ENCODE measurements around the gene TBXAS1.

TBXAS1 gene

DNA sequence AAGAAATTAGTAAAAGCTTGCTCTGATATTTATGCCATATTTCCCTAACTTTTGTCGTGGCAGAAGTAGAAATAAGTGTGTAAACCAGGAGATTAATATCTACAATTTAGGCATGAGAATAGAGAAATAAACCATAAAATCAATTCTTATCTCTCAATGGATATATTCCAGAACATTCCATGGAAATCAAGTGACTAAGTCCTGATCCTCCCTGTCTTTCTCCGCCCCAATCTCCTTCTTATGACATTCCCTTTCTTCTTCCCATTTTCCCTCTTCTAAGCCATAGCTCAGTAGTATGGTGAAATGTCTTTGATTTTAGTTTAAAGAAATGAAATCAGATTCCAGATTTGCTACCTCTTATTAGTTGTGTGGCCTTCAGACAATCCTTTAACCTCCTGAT lies 88.8 kb downstream of the TBXAS1 start:
- Histone ChIP-seq H3K79me2 (ENCODE audit: low read length) (no peaks in the 10 kb centered on the region), H3K27ac (ENCODE audit: low read length) (peak overlapping the region; percentile 88; the same call in 1 of the 2 replicates), H3K9me2 (replicated peaks; ENCODE audit: insufficient read depth, low read length) (no peaks in the 10 kb centered on the region), H3K27me3 (replicated peaks; ENCODE audit: insufficient read depth, low read length) (no peaks in the 10 kb centered on the region), H2AFZ (ENCODE audit: low read length) (no peak overlapping the region; the same call in 1 of the 2 replicates), H4K20me1 (ENCODE audit: insufficient read depth, low read length) (no peaks in the 10 kb centered on the region), H3K9me3 (replicated peaks; ENCODE audit: insufficient read depth, low read length) (no peaks in the 10 kb centered on the region), H3K36me3 (replicated peaks; ENCODE audit: insufficient read depth, low read length) (no peaks in the 10 kb centered on the region), H3K9ac (ENCODE audit: low read length) (no peak overlapping the region), H3K4me2 (ENCODE audit: low read depth, low read length) (peak overlapping the region; percentile 72), H3K4me3 (ENCODE audit: low read length) (no peak overlapping the region), H3F3A (ENCODE audit: insufficient read depth, low read length) (peaks cover 23% of the 10 kb centered on the region), H3K4me1 (ENCODE audit: low read length) (peaks cover 45% of the 10 kb centered on the region)
- no peak for TF ChIP-seq EZH2phosphoT487 (IDR thresholded peaks at IDR 0.05; ENCODE audit: low read length)
- no peak for TF ChIP-seq EZH2 (optimal IDR thresholded peaks at IDR 0.05; ENCODE audit: low read depth, low read length)
- TF ChIP-seq, protein P1, sequence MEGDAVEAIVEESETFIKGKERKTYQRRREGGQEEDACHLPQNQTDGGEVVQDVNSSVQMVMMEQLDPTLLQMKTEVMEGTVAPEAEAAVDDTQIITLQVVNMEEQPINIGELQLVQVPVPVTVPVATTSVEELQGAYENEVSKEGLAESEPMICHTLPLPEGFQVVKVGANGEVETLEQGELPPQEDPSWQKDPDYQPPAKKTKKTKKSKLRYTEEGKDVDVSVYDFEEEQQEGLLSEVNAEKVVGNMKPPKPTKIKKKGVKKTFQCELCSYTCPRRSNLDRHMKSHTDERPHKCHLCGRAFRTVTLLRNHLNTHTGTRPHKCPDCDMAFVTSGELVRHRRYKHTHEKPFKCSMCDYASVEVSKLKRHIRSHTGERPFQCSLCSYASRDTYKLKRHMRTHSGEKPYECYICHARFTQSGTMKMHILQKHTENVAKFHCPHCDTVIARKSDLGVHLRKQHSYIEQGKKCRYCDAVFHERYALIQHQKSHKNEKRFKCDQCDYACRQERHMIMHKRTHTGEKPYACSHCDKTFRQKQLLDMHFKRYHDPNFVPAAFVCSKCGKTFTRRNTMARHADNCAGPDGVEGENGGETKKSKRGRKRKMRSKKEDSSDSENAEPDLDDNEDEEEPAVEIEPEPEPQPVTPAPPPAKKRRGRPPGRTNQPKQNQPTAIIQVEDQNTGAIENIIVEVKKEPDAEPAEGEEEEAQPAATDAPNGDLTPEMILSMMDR (IDR thresholded peaks at IDR 0.05; ENCODE audit: low read length): no peak
- no peak for DNase-seq

DNA sequence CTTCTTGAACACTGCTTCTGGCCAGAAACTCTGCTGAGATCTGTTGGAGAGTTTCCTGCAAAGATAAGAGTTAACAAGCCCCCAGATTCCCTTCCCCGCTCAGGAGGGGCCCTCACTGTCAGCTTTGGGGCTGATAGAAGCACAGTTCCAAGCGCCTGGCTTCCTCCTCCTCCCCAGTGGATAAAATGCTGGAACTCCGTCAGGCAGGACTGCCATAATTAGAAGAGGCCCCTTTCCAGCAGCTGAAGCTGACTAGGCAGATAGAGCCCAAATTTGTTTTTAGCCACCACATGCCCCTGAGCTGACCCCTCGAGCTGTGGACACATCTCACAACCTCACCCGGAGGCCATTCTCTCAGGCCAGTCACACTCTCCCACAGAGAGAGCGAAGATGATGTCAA lies 89.4 kb downstream of the TBXAS1 start:
- no peak overlapping the region for H3K4me3 ChIP-seq (ENCODE audit: low read length)
- TF ChIP-seq, protein P1 (IDR thresholded peaks at IDR 0.05; ENCODE audit: low read length): no peak
- TF ChIP-seq EZH2phosphoT487 (IDR thresholded peaks at IDR 0.05; ENCODE audit: low read length) (no peak), EZH2 (optimal IDR thresholded peaks at IDR 0.05; ENCODE audit: low read depth, low read length) (no peak)
- H3K9me2 ChIP-seq (replicated peaks; ENCODE audit: insufficient read depth, low read length): no peaks in the 10 kb centered on the region
- H3K79me2 ChIP-seq (ENCODE audit: low read length): no peaks in the 10 kb centered on the region
- no peak overlapping the region for H3K9ac ChIP-seq (ENCODE audit: low read length)
- peaks cover 23% of the 10 kb centered on the region for H3F3A ChIP-seq (ENCODE audit: insufficient read depth, low read length)
- no peaks in the 10 kb centered on the region for H3K36me3 ChIP-seq (replicated peaks; ENCODE audit: insufficient read depth, low read length)
- H3K4me1 ChIP-seq (ENCODE audit: low read length): peaks cover 45% of the 10 kb centered on the region
- no peaks in the 10 kb centered on the region for H4K20me1 ChIP-seq (ENCODE audit: insufficient read depth, low read length)
- H2AFZ ChIP-seq (ENCODE audit: low read length): no peak overlapping the region
- no peak overlapping the region for H3K4me2 ChIP-seq (ENCODE audit: low read depth, low read length)
- H3K27me3 ChIP-seq (replicated peaks; ENCODE audit: insufficient read depth, low read length): no peaks in the 10 kb centered on the region
- no peaks in the 10 kb centered on the region for H3K9me3 ChIP-seq (replicated peaks; ENCODE audit: insufficient read depth, low read length)
- no peak for DNase-seq
- H3K27ac ChIP-seq (ENCODE audit: low read length): no peak overlapping the region

DNA sequence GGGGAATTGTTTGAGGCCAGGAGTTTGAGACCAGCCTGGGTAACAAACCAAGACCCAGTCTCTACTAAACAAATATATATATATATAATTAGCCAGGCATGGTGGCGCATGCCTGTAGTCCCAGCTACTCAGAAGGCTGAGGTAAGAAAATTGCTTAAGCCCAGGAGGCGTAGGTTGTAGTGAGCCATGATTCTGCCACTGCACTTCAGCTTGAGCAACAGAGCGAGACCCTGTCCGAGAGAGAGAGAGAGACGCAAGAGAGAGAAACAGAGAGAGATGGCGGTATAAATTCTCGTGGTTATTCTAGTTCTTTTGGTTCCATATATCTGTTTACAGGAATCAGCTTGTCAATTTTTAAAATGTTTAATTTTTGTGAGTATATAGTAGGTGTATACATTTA lies 94.0 kb downstream of the TBXAS1 start:
- no peaks in the 10 kb centered on the region for H3K36me3 ChIP-seq (replicated peaks; ENCODE audit: insufficient read depth, low read length)
- H3K27me3 ChIP-seq (replicated peaks; ENCODE audit: insufficient read depth, low read length): no peaks in the 10 kb centered on the region
- H3K4me2 ChIP-seq (ENCODE audit: low read depth, low read length): no peak overlapping the region
- H3K4me3 ChIP-seq (ENCODE audit: low read length): no peak overlapping the region
- H3K4me1 ChIP-seq (ENCODE audit: low read length): peaks cover 6% of the 10 kb centered on the region
- no peaks in the 10 kb centered on the region for H3K9me3 ChIP-seq (replicated peaks; ENCODE audit: insufficient read depth, low read length)
- no peak overlapping the region for H2AFZ ChIP-seq (ENCODE audit: low read length)
- H4K20me1 ChIP-seq (ENCODE audit: insufficient read depth, low read length): no peaks in the 10 kb centered on the region
- no peak for TF ChIP-seq EZH2 (optimal IDR thresholded peaks at IDR 0.05; ENCODE audit: low read depth, low read length)
- TF ChIP-seq, protein P1 (IDR thresholded peaks at IDR 0.05; ENCODE audit: low read length): no peak
- TF ChIP-seq EZH2phosphoT487 (IDR thresholded peaks at IDR 0.05; ENCODE audit: low read length): no peak
- peaks cover 2% of the 10 kb centered on the region; the same call in 1 of the 2 replicates for H3K9me2 ChIP-seq (replicated peaks; ENCODE audit: insufficient read depth, low read length)
- no peak overlapping the region for H3K27ac ChIP-seq (ENCODE audit: low read length)
- H3F3A ChIP-seq (ENCODE audit: insufficient read depth, low read length): no peaks in the 10 kb centered on the region
- H3K9ac ChIP-seq (ENCODE audit: low read length): no peak overlapping the region
- H3K79me2 ChIP-seq (ENCODE audit: low read length): no peaks in the 10 kb centered on the region
- no peak for DNase-seq
